WTC11 (cell line): ENCODE data around the gene CEP85L.
A peak's percentile ranks its signal among the peaks of the same experiment; 100 is the strongest.

Experiments used
- CBFB ChIP-seq: sonication (generic); formaldehyde crosslinking; IDR thresholded peaks from 2 replicates; pipeline ENCODE4 v1.8.1; 2022; ENCODE audit warnings: mild to moderate bottlenecking, low read depth, missing genetic modification reagents
- CDX4 ChIP-seq: fragments of 250-450 bp; sonication (Bioruptor Pico); IDR thresholded peaks from 2 replicates; pipeline ENCODE4 v1.9.0; 2021; ENCODE audit warnings: moderate library complexity, mild to moderate bottlenecking, inconsistent platforms, borderline replicate concordance
- ETV6 ChIP-seq: sonication (generic); formaldehyde crosslinking; IDR thresholded peaks from 2 replicates; pipeline ENCODE4 v1.8.1; 2022; ENCODE audit warnings: mild to moderate bottlenecking, missing genetic modification reagents
- FOXP1 ChIP-seq: sonication (generic); formaldehyde crosslinking; IDR thresholded peaks from 2 replicates; pipeline ENCODE4 v1.8.0; 2022; ENCODE audit warnings: missing genetic modification reagents, mild to moderate bottlenecking, moderate library complexity, borderline replicate concordance
- GABPB1 ChIP-seq: sonication (generic); formaldehyde crosslinking; IDR thresholded peaks from 2 replicates; pipeline ENCODE4 v1.8.1; 2023; ENCODE audit warnings: mild to moderate bottlenecking, missing genetic modification reagents
- JUN ChIP-seq: sonication (generic); formaldehyde crosslinking; IDR thresholded peaks from 2 replicates; pipeline ENCODE4 v1.8.0; 2023; ENCODE audit warnings: mild to moderate bottlenecking, missing genetic modification reagents
- NR1H2 ChIP-seq: sonication (generic); formaldehyde crosslinking; IDR thresholded peaks from 2 replicates; pipeline ENCODE4 v1.9.0; 2021; ENCODE audit warnings: mild to moderate bottlenecking, moderate library complexity, missing genetic modification reagents
- TEAD4 ChIP-seq: sonication (generic); formaldehyde crosslinking; IDR thresholded peaks from 2 replicates; pipeline ENCODE4 v1.8.0; 2022; ENCODE audit warnings: mild to moderate bottlenecking, missing genetic modification reagents
- TP53 ChIP-seq: sonication (generic); formaldehyde crosslinking; IDR thresholded peaks from 2 replicates; pipeline ENCODE4 v1.8.1; 2023; ENCODE audit warnings: mild to moderate bottlenecking, missing genetic modification reagents
- ZNF532 ChIP-seq: fragments of 250-450 bp; sonication (Bioruptor Pico); IDR thresholded peaks from 2 replicates; pipeline ENCODE4 v1.9.0; 2021; ENCODE audit warnings: mild to moderate bottlenecking, borderline replicate concordance
- TF ChIP-seq, protein P1 (sequence below): fragments of 200-600 bp; IDR thresholded peaks from 2 replicates; pipeline ENCODE4 v1.8.0; 2022; ENCODE audit warnings: antibody characterized with exemption
- TF ChIP-seq, protein P2 (sequence below): sonication (generic); formaldehyde crosslinking; IDR thresholded peaks from 2 replicates; pipeline ENCODE4 v1.8.0; 2022; ENCODE audit warnings: mild to moderate bottlenecking, missing genetic modification reagents
- TF ChIP-seq, protein P3 (sequence below): sonication (generic); formaldehyde crosslinking; conservative IDR thresholded peaks from 2 replicates; pipeline ENCODE4 v1.8.1; 2022; ENCODE audit warnings: mild to moderate bottlenecking, missing genetic modification reagents

DNA sequence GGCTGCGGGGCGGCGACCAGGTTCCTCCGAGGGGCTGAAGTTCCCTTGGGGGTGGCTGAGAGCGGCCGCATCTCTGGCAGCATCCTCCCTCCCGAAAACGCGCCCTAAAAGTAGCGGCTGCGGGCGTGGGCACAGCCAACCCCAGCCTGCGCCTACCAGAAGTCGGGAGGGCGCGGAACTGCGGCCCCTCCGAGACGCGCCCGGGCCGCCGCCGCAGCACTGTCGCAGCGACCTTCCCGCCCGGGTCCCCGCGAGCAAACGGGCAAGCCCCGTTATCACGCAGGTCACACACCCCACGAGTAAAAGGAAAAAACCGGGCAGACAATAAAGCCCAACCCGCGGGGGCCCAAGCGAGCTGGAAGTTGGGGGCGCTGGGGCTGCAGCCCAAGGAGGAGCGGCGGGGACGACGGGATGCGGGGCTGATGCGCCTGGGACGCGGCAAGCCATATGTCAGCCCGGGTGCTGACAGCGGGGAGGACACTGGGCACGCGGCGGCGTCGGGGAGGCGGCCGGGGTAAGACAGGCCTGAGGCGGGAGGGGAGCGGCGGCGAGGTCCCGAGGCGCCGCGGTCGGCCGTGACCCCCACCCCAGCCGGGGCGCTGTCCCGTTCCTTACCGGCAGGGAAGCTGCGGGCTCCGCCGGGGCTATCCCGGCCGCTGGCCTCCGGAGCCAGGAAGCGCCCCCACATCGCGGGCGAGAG, 659 bp downstream of the CEP85L start:
- no peak for TF ChIP-seq CDX4
- TF ChIP-seq, protein P1, sequence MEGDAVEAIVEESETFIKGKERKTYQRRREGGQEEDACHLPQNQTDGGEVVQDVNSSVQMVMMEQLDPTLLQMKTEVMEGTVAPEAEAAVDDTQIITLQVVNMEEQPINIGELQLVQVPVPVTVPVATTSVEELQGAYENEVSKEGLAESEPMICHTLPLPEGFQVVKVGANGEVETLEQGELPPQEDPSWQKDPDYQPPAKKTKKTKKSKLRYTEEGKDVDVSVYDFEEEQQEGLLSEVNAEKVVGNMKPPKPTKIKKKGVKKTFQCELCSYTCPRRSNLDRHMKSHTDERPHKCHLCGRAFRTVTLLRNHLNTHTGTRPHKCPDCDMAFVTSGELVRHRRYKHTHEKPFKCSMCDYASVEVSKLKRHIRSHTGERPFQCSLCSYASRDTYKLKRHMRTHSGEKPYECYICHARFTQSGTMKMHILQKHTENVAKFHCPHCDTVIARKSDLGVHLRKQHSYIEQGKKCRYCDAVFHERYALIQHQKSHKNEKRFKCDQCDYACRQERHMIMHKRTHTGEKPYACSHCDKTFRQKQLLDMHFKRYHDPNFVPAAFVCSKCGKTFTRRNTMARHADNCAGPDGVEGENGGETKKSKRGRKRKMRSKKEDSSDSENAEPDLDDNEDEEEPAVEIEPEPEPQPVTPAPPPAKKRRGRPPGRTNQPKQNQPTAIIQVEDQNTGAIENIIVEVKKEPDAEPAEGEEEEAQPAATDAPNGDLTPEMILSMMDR: no peak
- TF ChIP-seq, protein P2, sequence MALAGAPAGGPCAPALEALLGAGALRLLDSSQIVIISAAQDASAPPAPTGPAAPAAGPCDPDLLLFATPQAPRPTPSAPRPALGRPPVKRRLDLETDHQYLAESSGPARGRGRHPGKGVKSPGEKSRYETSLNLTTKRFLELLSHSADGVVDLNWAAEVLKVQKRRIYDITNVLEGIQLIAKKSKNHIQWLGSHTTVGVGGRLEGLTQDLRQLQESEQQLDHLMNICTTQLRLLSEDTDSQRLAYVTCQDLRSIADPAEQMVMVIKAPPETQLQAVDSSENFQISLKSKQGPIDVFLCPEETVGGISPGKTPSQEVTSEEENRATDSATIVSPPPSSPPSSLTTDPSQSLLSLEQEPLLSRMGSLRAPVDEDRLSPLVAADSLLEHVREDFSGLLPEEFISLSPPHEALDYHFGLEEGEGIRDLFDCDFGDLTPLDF (CRISPR knock-in tag): peak; percentile 66; the same call in 1 of the 2 replicates
- TF ChIP-seq, protein P3, sequence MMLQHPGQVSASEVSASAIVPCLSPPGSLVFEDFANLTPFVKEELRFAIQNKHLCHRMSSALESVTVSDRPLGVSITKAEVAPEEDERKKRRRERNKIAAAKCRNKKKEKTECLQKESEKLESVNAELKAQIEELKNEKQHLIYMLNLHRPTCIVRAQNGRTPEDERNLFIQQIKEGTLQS (CRISPR knock-in tag): no peak
- no peak for TF ChIP-seq ETV6 (CRISPR knock-in tag)
- no peak; the same call in 1 of the 2 replicates for TF ChIP-seq TP53
- TF ChIP-seq CBFB (CRISPR knock-in tag): no peak
- no peak for TF ChIP-seq GABPB1 (CRISPR knock-in tag)
- no peak for TF ChIP-seq FOXP1
- no peak for TF ChIP-seq JUN
- no peak for TF ChIP-seq NR1H2 (CRISPR knock-in tag)
- TF ChIP-seq TEAD4 (CRISPR knock-in tag): no peak
- no peak for TF ChIP-seq ZNF532 (CRISPR knock-in tag)
